NCI-H748 (cell line): ENCODE data around the gene TLR7.

Experiments used
- DNase-seq: peaks from one replicate; lab custom pipeline; 2025; ENCODE audit not compliant: unreplicated experiment; lab: John Stamatoyannopoulos, UW

Gene TLR7

DNA sequence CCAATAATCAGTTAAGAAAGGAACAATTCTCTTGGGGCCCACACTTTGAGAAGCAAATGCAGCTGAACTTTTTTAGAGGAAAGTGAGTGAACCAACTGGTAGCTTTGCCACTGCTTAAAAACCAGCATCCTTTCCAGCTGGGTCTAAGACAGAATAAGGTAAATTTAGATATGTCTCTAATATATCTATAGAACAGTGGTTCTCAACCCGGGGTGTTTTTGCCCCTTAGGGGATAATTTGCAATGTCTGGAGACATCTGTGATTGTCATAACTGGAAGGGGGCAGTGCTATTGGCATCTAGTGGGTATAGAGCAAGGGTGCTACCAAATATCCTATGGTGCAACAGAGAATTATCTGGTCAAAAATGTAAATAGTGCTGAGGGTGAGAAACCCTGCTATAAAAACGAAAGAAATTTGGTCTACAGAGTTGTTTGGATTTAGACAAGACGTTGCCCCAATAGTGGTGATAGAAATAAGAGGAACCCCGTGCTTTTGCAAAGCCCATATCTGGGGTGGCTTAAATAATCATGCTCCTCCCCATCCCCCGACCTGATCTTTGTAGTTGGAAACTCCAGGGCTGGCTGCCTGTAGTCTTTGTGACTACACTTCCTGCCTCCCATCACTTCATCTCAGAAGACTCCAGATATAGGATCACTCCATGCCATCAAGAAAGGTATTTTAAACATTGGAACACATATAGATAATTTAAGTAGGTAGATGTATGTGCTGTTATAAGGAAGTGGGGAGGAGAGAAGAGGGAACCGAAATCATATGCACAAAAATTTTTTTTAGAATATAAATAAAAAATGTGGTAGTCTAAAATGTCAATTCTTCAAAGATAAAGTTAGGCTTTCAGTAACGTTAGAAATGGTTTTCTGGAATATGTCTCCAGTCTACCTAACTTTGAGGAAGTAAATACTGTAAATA, at the start of gene TLR7:
TSS of gene TLR7 (plus strand) at position 622 of the 927 bp plus-strand sequence. CDS start 507 bp downstream, outside the sequence.
- DNase-seq, result no peak

- DNase-seq, result no peak
These were observed 49.3 kb upstream of the TLR7 start for GRCh38 chrX:12817528-12817927.

DNA sequence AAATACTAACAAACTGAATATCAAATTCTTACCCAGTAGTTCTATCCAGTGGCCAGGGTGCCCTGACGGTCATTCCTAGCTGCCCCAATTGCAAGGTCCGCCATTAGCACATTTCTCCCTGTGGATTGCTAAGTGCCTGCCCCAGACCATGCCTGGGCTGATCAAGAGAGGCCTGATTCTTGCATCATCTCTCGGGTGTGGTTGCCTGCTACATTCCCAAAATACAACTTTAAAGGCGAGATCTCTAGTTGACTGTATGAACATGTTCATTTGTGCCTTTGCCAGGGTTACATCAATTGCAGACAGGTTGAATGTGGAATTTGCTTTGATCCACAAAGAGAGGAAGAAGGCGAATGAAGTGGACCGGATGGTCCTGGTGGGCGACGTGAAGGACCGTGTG, 47.6 kb upstream of the TLR7 start:
- no peak for DNase-seq

- no peak for DNase-seq
These were observed 46.1 kb upstream of the TLR7 start for GRCh38 chrX:12820737-12821136.

GRCh38 chrX:12824944-12825343, 41.9 kb upstream of the TLR7 start:
- DNase-seq, result no peak

- DNase-seq, result no peak
These were observed 41.1 kb upstream of the TLR7 start for GRCh38 chrX:12825801-12826200.

DNA sequence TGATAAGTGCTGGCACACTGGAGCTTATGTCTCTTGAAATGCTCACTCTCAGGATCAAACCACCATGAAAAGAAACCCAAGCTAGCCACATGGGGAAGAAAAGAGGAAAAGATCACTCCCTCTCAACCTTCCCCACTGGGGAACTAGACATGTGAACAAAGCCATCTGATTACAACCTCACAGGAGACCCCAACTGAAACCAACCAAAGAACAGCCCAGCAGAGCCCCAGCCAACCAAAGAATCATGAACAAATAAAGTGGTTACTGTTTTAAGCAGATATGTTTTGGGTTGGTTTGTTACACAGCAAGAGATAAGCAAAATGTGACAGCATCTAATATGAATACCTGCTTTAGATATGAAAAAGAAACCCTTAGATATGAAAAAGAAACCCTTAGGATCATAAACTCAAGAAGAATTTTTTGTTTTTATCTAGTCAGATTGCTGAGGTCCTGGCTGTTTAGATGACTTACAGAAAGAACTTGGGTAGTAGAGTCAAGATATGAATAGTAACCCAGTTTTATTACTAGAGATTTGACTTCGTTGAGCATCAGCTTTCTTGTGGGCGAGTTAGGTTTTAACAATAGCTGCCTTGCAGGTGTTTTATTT, 23.7 kb upstream of the TLR7 start:
- DNase-seq, result no peak

DNA sequence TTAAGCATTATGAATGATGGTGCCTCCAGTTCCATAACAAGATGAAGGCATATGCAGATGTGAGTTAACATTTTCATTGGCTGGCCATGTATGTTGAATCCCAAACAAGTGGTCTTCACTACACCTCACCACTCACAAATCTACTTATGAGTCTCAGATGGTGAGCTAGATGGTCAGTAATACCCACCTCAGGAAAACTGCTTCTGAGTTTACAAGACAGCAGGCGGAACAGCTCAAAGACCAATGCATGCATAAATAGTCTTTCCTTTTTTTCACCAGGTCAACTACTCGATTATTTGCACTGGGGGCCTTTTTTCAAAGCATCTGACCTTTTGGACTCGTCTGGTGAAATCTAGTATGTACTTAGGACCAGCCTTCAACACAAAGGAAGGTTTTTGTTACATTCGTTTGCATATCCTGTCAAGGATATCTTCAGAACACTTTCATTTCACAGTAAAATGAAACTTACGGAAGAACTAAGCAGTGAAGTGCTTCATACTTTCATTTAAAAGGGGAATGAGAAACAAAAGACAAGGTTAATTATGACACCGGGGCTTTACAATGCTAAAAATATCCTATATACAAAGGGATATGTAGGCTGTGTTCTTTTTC, 23.1 kb upstream of the TLR7 start:
- DNase-seq, result no peak

DNA sequence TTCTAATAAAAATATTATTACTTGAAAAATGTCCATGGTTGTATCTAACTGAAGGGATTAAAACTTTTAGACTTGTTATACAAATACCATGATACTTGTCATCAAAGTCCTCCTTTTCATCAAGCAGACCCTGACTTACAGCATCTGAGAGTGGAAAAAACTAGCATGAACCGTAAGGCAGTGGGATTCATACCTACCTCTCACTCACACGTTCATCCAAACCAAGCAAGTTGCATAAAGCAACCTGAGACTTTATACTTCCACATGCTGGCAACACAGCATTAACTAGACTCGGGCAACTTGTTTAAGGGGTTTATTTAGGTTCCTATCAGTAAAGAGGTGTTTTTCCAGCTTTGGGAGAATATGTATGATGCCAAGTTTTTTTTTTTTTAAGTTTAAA, 22.6 kb upstream of the TLR7 start:
- no peak for DNase-seq

- DNase-seq, result no peak
These were observed 1.5 kb upstream of the TLR7 start for GRCh38 chrX:12865359-12865758.

- DNase-seq, result no peak
These were observed 813 bp downstream of the TLR7 start for GRCh38 chrX:12867685-12868084.

DNA sequence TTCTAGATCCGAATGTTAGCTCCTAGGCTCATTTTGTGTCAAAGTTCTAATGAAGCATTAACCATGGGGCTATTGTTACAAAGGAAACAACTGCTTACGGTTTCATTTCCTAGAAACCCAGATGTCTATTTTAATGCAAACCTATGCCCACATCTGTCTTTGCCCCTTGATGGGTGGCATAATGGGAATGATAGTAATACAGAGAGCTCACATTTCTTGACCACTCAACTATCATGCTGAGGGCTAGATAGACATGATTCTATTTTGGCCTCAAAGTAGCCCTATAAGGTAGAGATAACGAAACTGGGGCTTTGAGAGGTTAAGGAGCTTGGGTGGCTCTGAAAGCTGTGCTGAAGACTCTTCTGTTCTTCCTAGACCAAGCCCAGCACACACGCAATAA, 1.9 kb downstream of the TLR7 start:
- DNase-seq, result no peak

- no peak for DNase-seq
These were observed 4.4 kb downstream of the TLR7 start for GRCh38 chrX:12871257-12871656.

GRCh38 chrX:12872741-12873140, 5.9 kb downstream of the TLR7 start:
- DNase-seq, result no peak

GRCh38 chrX:12874581-12874980, 7.7 kb downstream of the TLR7 start:
- DNase-seq, result no peak

DNA sequence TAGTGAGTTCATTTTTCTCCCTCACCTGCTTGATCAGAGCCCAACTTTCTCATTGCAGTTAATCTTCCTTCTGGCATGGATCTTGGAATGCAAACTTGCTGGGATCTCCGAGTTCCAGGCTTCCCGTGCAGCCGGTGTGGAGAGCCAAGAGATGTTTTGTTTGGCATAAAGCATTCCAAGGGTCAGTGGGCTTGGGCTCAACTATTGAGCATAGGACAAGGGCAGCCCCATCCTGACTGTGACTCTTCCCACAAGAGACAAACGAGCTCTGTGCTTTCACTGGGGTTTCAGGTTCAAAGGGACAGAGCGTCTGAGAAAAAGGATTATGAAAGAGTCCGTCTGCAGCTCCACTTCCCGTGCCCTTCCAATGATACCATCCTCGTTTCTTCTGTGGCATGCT, 10.5 kb downstream of the TLR7 start:
- no peak for DNase-seq

DNA sequence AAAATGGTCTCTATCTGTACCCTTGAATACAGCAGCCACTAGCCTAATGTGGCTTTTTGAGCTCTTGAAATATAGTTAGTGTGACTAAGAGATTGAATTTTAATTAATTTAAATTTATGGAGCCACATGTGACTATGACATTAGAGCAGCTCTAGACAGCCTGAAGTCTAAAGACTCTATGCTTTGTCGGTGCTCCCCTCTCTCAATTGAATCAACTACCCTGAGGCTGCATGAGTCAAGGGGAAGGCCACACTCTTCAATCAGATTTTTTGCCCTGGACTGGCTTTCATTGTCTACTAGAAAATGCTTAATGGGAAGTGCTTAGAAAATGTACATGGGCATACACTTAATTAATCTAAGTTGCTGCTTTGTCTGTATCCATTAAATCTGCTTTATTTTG, 11.7 kb downstream of the TLR7 start:
- DNase-seq, result no peak

GRCh38 chrX:12881914-12882313, 15.0 kb downstream of the TLR7 start:
- no peak for DNase-seq

DNA sequence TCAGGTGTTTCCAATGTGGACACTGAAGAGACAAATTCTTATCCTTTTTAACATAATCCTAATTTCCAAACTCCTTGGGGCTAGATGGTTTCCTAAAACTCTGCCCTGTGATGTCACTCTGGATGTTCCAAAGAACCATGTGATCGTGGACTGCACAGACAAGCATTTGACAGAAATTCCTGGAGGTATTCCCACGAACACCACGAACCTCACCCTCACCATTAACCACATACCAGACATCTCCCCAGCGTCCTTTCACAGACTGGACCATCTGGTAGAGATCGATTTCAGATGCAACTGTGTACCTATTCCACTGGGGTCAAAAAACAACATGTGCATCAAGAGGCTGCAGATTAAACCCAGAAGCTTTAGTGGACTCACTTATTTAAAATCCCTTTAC, 18.6 kb downstream of the TLR7 start:
- no peak for DNase-seq

DNA sequence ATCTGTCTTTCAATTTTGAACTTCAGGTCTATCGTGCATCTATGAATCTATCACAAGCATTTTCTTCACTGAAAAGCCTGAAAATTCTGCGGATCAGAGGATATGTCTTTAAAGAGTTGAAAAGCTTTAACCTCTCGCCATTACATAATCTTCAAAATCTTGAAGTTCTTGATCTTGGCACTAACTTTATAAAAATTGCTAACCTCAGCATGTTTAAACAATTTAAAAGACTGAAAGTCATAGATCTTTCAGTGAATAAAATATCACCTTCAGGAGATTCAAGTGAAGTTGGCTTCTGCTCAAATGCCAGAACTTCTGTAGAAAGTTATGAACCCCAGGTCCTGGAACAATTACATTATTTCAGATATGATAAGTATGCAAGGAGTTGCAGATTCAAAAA, 19.7 kb downstream of the TLR7 start:
- no peak for DNase-seq

- DNase-seq, result no peak
These were observed 20.3 kb downstream of the TLR7 start for GRCh38 chrX:12887141-12887540.

- DNase-seq, result no peak
These were observed 20.9 kb downstream of the TLR7 start for GRCh38 chrX:12887767-12888166.
